A673 (cell line): ENCODE results near the gene HACD4.

ENCODE experiments used
- CTCF ChIP-seq: fragments of 300-800, 200-600 bp; sonication (generic); conservative IDR thresholded peaks from 2 replicates; pipeline ENCODE4 v1.5.1; 2017; ENCODE audit warnings: low read depth, mild to moderate bottlenecking, antibody characterized with exemption, low read length, moderate library complexity, mixed read lengths
- EZH2 ChIP-seq: fragments of 200-600 bp; sonication (generic); IDR thresholded peaks from 2 replicates; pipeline ENCODE4 v1.6.1; 2017; ENCODE audit warnings: borderline replicate concordance, low read depth, mild to moderate bottlenecking, mixed read lengths, antibody characterized with exemption, low read length; ENCODE audit not compliant: poor library complexity, severe bottlenecking

- no peak for TF ChIP-seq CTCF
- no peak for TF ChIP-seq EZH2
Observed at GRCh38 chr9:21042466-21042865, 11.0 kb upstream of the HACD4 start.
